LNCAP (cell line): ENCODE measurements around the gene NDUFS6.

ENCODE experiments used
- TF ChIP-seq, protein P1 (sequence below): fragments of 450-650 bp; IDR thresholded peaks from 2 replicates; pipeline ENCODE4 v1.5.1; 2017; ENCODE audit warnings: mild to moderate bottlenecking

NDUFS6 gene

DNA sequence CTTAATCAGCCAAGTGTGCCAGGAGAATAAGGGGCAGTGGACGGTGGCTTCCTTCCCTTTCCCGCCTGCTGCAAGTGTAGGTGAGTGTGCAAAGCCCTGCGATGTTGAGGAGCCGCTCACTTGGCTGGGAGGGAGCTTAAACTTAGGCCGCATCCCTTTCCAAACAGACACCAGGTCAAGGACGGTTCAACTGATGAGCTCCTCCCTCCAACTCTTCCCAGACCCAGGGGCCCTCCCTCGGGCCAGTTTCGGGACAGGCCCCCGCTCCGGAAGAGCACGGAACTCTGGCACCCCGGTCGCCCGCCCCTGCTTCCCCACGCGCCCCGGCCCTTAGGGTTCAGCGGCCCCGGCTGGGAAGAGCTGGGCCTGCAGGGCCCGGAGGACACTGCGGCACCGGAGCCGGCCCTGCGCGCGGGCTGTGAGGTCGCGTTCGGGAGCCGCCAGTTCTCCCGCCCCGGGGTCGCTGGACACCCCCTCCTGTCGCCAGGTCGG lies 2.1 kb upstream of the NDUFS6 start:
- TF ChIP-seq, protein P1, sequence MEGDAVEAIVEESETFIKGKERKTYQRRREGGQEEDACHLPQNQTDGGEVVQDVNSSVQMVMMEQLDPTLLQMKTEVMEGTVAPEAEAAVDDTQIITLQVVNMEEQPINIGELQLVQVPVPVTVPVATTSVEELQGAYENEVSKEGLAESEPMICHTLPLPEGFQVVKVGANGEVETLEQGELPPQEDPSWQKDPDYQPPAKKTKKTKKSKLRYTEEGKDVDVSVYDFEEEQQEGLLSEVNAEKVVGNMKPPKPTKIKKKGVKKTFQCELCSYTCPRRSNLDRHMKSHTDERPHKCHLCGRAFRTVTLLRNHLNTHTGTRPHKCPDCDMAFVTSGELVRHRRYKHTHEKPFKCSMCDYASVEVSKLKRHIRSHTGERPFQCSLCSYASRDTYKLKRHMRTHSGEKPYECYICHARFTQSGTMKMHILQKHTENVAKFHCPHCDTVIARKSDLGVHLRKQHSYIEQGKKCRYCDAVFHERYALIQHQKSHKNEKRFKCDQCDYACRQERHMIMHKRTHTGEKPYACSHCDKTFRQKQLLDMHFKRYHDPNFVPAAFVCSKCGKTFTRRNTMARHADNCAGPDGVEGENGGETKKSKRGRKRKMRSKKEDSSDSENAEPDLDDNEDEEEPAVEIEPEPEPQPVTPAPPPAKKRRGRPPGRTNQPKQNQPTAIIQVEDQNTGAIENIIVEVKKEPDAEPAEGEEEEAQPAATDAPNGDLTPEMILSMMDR: no peak

DNA sequence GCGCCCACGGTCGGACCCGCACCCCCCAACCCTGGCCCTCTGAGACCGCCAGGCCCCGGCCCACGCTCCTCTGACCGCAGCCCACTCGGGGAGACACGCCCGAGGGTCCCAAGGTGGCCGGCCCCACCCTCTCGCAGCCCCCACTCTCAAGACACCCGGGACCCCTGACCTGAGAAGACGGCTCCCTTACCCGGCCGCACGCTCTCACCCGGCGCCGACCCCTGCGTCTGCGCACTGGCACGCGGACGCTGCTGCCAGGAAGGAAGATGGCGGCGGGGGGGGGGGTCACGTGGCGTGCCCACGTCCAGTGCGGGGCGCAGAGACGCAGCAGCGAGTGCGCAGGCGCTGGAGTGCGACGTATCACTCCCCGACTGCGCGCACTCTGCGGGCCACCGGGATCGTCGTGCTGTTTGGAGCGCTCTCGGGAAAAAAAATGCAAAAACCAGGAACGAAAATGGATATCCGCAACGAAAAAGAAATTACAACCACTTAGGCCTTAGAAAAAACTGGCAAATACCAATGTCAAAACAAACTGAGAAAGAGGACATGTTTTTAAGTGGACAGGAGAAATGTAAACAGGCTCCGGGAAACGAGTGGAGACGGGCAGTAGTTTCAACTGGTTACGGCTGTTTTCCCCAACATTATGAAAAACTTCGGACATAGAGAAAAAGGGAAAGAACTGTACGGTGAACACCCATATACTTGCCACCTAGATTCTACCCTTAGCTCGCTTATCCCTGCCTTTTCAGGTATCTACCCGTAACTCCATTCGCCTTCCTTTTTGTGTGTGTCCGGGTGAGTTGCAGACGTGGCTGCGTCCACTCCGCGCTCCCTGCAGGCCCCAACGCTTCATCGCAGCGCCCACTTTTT lies 1.4 kb upstream of the NDUFS6 start, which contains the start of gene MRPL36:
MRPL36 (minus strand) TSS at position 236 of the 870 bp plus-strand sequence. CDS start 902 bp downstream, outside the sequence.
- TF ChIP-seq, protein P1: no peak

DNA sequence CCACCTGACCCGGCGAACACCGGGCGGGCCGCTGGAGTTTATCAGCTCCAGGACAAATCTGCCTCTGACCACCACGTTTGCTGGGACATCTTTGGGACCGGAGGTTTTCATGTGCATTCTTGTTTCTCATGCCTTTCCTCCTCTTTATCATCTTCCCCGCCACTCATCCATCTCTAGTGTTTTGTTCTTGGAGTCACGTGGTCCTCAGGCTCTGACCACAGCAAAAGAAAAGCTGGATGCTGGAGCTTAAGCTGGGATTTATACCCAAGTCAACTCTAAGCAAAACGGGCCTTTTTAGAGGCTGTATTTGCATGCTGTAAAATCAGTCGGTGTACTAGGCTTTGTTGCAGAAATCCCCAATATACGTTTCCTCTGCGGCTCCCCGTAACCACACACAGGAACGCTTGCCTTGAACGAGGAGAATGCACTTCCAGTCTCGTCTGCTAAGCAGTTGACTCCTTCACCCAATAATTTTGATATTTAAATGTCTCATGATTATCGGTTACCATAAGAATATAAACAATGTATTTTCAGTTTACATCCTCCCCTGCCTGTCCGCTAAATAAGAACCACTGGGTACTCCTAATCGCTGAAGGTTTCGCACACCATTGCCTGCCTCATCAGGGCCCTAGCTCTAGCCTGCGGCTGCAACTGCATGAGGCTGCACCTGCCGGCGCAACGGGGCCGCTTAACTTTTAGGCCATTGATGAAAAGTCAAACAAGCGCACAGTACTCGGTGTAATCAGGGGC lies 560 bp upstream of the NDUFS6 start:
- TF ChIP-seq, protein P1: no peak

DNA sequence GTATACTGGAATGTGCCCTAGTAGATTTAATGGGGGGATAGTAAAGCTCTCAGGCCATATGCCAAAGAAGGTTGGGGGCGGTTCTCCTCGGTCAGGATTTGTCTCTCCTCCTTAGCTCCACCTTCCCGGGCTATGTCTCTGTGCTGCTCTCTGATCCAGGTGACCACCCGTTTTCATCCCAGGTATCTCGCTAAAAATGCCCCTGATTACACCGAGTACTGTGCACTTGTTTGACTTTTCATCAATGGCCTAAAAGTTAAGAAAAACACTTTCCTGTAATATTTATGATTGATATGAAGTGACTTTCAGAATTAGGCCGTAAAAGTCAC lies 724 bp downstream of the NDUFS6 start:
- TF ChIP-seq, protein P1: no peak

DNA sequence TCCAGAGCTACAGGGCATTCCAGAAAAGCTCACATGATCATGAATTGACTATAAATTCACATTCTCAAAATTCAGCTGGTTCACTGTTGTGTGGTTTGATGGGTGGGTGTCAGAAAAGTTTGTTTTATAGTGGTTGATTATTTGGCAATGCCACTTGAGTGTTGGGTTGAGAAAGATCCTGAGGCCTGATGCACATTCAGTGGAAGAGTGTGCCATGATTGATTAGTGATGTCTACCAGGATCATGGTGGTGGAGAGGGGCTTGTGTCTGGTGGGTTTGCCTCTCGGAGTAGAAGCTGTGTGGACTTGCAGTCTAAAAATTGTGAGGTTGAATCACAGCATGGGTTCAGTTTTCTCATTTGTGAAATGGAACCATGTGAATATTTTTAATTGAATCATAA lies 2.0 kb downstream of the NDUFS6 start:
- TF ChIP-seq, protein P1: no peak

DNA sequence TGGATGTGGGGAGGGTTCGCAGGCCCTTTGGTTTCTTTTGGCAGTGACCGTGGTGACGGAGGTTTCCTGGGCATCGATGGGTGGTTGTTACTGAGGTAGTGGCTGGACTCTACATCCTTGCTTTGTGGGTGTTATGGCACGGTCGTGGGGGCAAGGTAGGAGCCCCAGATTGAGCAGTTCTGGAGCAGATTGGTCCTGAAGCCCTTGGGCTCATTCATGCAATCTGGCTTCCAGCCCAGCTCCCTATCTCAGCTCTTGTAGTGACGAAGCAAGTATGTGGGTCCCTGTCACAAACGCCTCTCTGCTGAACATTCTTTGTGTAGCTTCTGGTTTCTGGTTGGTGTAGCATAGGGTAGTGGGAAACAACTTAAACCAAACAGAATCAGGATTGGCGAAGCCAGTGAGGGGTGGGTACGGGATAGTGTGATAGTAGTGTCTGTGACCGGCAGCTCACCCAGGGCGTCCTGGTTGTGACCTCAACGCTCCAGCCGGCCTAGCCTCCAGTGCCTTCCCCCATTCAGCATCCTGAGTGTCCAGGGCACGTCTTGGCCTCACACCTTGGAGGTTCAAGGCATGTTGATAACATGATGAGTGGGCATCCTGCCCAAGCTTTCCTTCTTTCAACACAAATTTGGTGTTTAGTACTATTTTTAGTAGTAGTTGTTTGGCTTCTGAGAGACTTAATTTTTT lies 2.9 kb downstream of the NDUFS6 start:
- TF ChIP-seq, protein P1: no peak

DNA sequence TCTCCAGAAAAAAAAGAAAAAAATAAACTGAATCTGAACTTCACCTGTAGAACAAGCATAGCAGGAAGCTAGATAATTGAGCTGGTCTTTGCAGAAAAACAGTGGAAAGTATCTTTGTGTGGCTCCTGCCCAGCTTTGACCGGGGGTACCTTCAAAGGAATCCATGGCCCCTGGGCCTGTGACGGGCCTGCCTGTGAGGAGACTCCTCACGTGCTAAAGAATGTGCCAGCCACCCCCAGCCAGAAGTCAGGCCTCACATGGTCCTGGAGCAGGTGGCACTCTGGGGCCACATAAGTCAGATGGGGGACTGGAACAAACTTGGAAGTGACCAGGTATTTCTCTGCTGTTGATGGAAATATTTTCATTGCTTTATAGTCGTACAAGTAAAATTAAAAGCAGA lies 4.1 kb downstream of the NDUFS6 start:
- TF ChIP-seq, protein P1: no peak
